HepG2 (cell line): ENCODE measurements around the gene GSPT1. TPM values are rescaled to one million over a fixed set of nuclear protein-coding genes. Genes with fewer than 3 reads are reported as not detected.

Experiments
- ATRX ChIP-seq: sonication (generic); formaldehyde crosslinking; IDR thresholded peaks from 2 replicates; pipeline ENCODE4 v1.4.0; 2020; ENCODE audit warnings: missing genetic modification reagents, borderline replicate concordance
- BRD4 ChIP-seq: sonication (generic); formaldehyde crosslinking; IDR thresholded peaks from 2 replicates; pipeline ENCODE4 v1.4.0; 2020; ENCODE audit warnings: missing genetic modification reagents
- CREB1 ChIP-seq, 2 experiments: fragments of 450-650 bp in 1 of 2; IDR thresholded peaks; 2 replicates each; pipeline ENCODE4 v1.6.1; 2016 to 2017; ENCODE audit warnings: control low read depth in 1 of 2, mild to moderate bottlenecking in 1 of 2, missing compliant biosample characterization in 1 of 2, missing genetic modification characterization in 1 of 2
- DMAP1 ChIP-seq: IDR thresholded peaks from 2 replicates; pipeline ENCODE4 v1.6.1; 2016
- DPF2 ChIP-seq: sonication (generic); formaldehyde crosslinking; IDR thresholded peaks from 2 replicates; pipeline ENCODE4 v1.4.0; 2020; ENCODE audit warnings: mild to moderate bottlenecking, low read depth, missing genetic modification reagents, borderline replicate concordance
- ELF4 ChIP-seq: sonication (generic); formaldehyde crosslinking; IDR thresholded peaks from 2 replicates; pipeline ENCODE4 v1.5.0; 2020; ENCODE audit warnings: missing genetic modification reagents, mild to moderate bottlenecking, moderate library complexity, borderline replicate concordance
- LCORL ChIP-seq, 2 experiments: fragments of 450-650 bp in 1 of 2; sonication (generic) in 1 of 2; formaldehyde crosslinking in 1 of 2; IDR thresholded peaks; 2 replicates each; pipeline versions ENCODE4 v1.5.0 to v1.6.1; 2017 to 2020; ENCODE audit warnings: antibody characterized with exemption in 1 of 2, missing genetic modification reagents in 1 of 2
- NR3C1 ChIP-seq: sonication (generic); formaldehyde crosslinking; IDR thresholded peaks from 2 replicates; pipeline ENCODE4 v1.4.0; 2020; ENCODE audit warnings: missing genetic modification reagents
- SRY ChIP-seq: sonication (generic); formaldehyde crosslinking; IDR thresholded peaks from 2 replicates; pipeline ENCODE4 v1.8.0; 2022; ENCODE audit warnings: mild to moderate bottlenecking, missing genetic modification reagents
- TAF15 ChIP-seq: fragments of 200-400 bp; formaldehyde crosslinking; IDR thresholded peaks from one replicate; pipeline ENCODE4 v1.6.1; 2018; ENCODE audit warnings: mild to moderate bottlenecking, low read depth, low read length; ENCODE audit not compliant: poor library complexity, severe bottlenecking
- ZFP36L2 ChIP-seq: sonication (generic); formaldehyde crosslinking; IDR thresholded peaks from 2 replicates; pipeline ENCODE4 v1.4.0; 2020; ENCODE audit warnings: missing genetic modification reagents
- ZNF124 ChIP-seq: sonication (generic); formaldehyde crosslinking; IDR thresholded peaks from 2 replicates; pipeline ENCODE4 v1.4.0; 2020; ENCODE audit warnings: missing genetic modification reagents
- ZNF20 ChIP-seq: sonication (generic); formaldehyde crosslinking; IDR thresholded peaks from 2 replicates; pipeline ENCODE4 v1.4.0; 2020; ENCODE audit warnings: mild to moderate bottlenecking, moderate library complexity, missing genetic modification reagents
- ZNF768 ChIP-seq: sonication (generic); formaldehyde crosslinking; IDR thresholded peaks from 2 replicates; pipeline ENCODE4 v1.4.0; 2020; ENCODE audit warnings: missing genetic modification reagents
- polyA plus RNA-seq, 8 experiments: library from polyadenylated mRNA; depleted of rRNA in 3 of 8; stranded (reverse) in 7 of 8; unstranded in 1 of 8; fragments of >200 nt; fragmentation: Illumina TruSeq in 4 of 8; extraction: Trizol in 4 of 8; gene quantifications; 2 replicates each; pipeline versions ENCODE4 v1.2.1 to v1.2.3, GENCODE V29; 2011 to 2016; ENCODE audit warnings: low read depth in 4 of 8, missing spikeins in 1 of 8, mixed read lengths in 1 of 8; ENCODE audit not compliant: insufficient read depth in 1 of 8
- total RNA-seq, 5 experiments: library from RNA; depleted of rRNA; stranded (reverse); fragments of >200 nt; fragmentation: Illumina TruSeq; extraction: Trizol; gene quantifications; 2 replicates each; pipeline ENCODE4 v1.2.3, GENCODE V29; 2016; ENCODE audit warnings: low read depth in 1 of 5
- TF ChIP-seq, protein P1 (sequence below), 2 experiments: sonication (generic) in 1 of 2; formaldehyde crosslinking in 1 of 2; IDR thresholded peaks; 2 replicates each; pipeline versions ENCODE4 v1.5.1 to v1.6.1; 2011 to 2020; ENCODE audit warnings: borderline replicate concordance in 1 of 2, low read depth in 1 of 2, low read length in 1 of 2, mild to moderate bottlenecking in 1 of 2, missing genetic modification reagents in 1 of 2, moderate library complexity in 1 of 2
- TF ChIP-seq, protein P2 (sequence below): sonication (generic); formaldehyde crosslinking; IDR thresholded peaks from 2 replicates; pipeline ENCODE4 v1.4.0; 2020; ENCODE audit warnings: mild to moderate bottlenecking, missing genetic modification reagents
- TF ChIP-seq, protein P3 (sequence below): IDR thresholded peaks from 2 replicates; pipeline ENCODE4 v1.6.1; 2016; ENCODE audit warnings: mild to moderate bottlenecking, missing biosample characterization, missing genetic modification reagents
- TF ChIP-seq, protein P4 (sequence below): sonication (generic); formaldehyde crosslinking; IDR thresholded peaks from 2 replicates; pipeline ENCODE4 v1.4.0; 2020; ENCODE audit warnings: low read depth, mild to moderate bottlenecking, missing genetic modification reagents

The GSPT1 gene
- total and polyA plus RNA-seq, 2 of the 13 experiments (the other 11 are each of a cell fraction or from before 2014, with no cell fraction given): 120 to 316 TPM

DNA sequence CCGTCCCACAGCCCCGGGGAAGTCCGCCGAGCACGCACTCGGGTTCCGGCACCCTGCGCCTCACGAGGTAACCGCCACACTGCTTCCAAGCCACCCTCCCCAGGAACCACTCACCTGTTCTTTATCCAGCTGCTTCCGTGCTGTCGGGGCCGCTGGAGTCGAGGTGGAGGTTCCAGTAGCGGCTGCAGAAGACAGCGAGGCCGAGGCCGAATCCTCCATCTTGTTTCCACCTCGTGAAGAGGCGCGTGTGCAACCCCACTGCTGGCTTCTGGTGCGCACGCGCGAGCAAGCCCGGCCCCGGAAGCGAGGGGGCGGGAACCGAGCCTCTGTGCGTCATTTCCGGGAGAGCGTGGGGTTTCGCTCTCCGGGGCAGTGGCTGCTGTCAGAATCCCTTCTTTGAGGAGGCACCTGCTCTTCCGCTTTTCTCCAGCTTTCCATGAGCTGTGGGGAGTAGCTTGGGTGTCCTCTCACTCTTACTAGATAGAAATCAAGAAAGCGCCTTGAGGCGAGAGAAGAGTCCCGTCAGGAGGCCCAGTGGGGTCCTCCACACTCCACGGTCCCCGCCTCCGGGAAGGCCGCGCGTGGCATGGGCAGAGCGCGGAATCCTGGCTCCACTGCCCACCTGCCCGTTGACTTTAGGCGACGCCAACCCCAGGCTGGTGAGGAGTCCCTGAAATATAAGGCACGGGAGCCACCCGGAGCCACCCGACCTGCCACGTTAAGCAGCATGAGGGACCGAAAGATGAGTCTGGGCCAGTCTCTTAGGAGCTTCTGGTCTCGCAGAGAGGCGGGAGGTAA lies 64.3 kb downstream of the GSPT1 start, which contains the start of gene RSL1D1 (continued):
- TF ChIP-seq, protein P1, sequence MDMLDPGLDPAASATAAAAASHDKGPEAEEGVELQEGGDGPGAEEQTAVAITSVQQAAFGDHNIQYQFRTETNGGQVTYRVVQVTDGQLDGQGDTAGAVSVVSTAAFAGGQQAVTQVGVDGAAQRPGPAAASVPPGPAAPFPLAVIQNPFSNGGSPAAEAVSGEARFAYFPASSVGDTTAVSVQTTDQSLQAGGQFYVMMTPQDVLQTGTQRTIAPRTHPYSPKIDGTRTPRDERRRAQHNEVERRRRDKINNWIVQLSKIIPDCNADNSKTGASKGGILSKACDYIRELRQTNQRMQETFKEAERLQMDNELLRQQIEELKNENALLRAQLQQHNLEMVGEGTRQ (IDR thresholded peaks at IDR 0.05; ENCODE audit: low read depth, low read length): no peak
- TF ChIP-seq, protein P1 (CRISPR knock-in tag; IDR thresholded peaks at IDR 0.05; ENCODE audit: borderline replicate concordance): peak; percentile 52; the same call in 1 of the 2 replicates
- TF ChIP-seq ZNF124: peak; percentile 95
- no peak; the same call in 1 of the 2 replicates for TF ChIP-seq ZNF768
- peak; percentile 90 for TF ChIP-seq ELF4
- TF ChIP-seq DMAP1: peak; percentile 100
- TF ChIP-seq ZNF20 (CRISPR knock-in tag): 0 out of 2 replicates have a peak, but pooled peaks have one; percentile 47
- 0 out of 2 replicates have a peak, but pooled peaks have one; percentile 66 for TF ChIP-seq NR3C1
- no peak for TF ChIP-seq LCORL (IDR thresholded peaks at IDR 0.05)
- TF ChIP-seq LCORL (CRISPR knock-in tag; IDR thresholded peaks at IDR 0.05): peak; percentile 77; the same call in 1 of the 2 replicates
- TF ChIP-seq CREB1 (IDR thresholded peaks at IDR 0.05): peak; percentile 96
- TF ChIP-seq CREB1 (CRISPR knock-in tag; IDR thresholded peaks at IDR 0.05): peak; percentile 98
- no peak for TF ChIP-seq ATRX
- no peak for TF ChIP-seq DPF2 (CRISPR knock-in tag)
- TF ChIP-seq BRD4 (CRISPR knock-in tag): peak; percentile 98
- TF ChIP-seq, protein P2, sequence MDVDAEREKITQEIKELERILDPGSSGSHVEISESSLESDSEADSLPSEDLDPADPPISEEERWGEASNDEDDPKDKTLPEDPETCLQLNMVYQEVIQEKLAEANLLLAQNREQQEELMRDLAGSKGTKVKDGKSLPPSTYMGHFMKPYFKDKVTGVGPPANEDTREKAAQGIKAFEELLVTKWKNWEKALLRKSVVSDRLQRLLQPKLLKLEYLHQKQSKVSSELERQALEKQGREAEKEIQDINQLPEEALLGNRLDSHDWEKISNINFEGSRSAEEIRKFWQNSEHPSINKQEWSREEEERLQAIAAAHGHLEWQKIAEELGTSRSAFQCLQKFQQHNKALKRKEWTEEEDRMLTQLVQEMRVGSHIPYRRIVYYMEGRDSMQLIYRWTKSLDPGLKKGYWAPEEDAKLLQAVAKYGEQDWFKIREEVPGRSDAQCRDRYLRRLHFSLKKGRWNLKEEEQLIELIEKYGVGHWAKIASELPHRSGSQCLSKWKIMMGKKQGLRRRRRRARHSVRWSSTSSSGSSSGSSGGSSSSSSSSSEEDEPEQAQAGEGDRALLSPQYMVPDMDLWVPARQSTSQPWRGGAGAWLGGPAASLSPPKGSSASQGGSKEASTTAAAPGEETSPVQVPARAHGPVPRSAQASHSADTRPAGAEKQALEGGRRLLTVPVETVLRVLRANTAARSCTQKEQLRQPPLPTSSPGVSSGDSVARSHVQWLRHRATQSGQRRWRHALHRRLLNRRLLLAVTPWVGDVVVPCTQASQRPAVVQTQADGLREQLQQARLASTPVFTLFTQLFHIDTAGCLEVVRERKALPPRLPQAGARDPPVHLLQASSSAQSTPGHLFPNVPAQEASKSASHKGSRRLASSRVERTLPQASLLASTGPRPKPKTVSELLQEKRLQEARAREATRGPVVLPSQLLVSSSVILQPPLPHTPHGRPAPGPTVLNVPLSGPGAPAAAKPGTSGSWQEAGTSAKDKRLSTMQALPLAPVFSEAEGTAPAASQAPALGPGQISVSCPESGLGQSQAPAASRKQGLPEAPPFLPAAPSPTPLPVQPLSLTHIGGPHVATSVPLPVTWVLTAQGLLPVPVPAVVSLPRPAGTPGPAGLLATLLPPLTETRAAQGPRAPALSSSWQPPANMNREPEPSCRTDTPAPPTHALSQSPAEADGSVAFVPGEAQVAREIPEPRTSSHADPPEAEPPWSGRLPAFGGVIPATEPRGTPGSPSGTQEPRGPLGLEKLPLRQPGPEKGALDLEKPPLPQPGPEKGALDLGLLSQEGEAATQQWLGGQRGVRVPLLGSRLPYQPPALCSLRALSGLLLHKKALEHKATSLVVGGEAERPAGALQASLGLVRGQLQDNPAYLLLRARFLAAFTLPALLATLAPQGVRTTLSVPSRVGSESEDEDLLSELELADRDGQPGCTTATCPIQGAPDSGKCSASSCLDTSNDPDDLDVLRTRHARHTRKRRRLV (CRISPR knock-in tag): peak; percentile 91; the same call in 1 of the 2 replicates
- TF ChIP-seq ZFP36L2 (CRISPR knock-in tag): peak; percentile 31; the same call in 1 of the 2 replicates
- TF ChIP-seq, protein P3, sequence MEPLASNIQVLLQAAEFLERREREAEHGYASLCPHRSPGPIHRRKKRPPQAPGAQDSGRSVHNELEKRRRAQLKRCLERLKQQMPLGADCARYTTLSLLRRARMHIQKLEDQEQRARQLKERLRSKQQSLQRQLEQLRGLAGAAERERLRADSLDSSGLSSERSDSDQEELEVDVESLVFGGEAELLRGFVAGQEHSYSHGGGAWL (CRISPR knock-in tag): peak; percentile 93
- peak; percentile 99 for TF ChIP-seq SRY (CRISPR knock-in tag)
- peak; percentile 26 for TF ChIP-seq TAF15
- TF ChIP-seq, protein P4, sequence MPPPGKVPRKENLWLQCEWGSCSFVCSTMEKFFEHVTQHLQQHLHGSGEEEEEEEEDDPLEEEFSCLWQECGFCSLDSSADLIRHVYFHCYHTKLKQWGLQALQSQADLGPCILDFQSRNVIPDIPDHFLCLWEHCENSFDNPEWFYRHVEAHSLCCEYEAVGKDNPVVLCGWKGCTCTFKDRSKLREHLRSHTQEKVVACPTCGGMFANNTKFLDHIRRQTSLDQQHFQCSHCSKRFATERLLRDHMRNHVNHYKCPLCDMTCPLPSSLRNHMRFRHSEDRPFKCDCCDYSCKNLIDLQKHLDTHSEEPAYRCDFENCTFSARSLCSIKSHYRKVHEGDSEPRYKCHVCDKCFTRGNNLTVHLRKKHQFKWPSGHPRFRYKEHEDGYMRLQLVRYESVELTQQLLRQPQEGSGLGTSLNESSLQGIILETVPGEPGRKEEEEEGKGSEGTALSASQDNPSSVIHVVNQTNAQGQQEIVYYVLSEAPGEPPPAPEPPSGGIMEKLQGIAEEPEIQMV: peak; percentile 95; the same call in 1 of the 2 replicates
